EH (cell line): ENCODE results near the gene GDI1.

Source experiments
- DNase-seq: peaks from one replicate; pipeline ENCODE4 v3.0.0-alpha.2; 2015; ENCODE audit warnings: low read depth

GDI1 gene

DNA sequence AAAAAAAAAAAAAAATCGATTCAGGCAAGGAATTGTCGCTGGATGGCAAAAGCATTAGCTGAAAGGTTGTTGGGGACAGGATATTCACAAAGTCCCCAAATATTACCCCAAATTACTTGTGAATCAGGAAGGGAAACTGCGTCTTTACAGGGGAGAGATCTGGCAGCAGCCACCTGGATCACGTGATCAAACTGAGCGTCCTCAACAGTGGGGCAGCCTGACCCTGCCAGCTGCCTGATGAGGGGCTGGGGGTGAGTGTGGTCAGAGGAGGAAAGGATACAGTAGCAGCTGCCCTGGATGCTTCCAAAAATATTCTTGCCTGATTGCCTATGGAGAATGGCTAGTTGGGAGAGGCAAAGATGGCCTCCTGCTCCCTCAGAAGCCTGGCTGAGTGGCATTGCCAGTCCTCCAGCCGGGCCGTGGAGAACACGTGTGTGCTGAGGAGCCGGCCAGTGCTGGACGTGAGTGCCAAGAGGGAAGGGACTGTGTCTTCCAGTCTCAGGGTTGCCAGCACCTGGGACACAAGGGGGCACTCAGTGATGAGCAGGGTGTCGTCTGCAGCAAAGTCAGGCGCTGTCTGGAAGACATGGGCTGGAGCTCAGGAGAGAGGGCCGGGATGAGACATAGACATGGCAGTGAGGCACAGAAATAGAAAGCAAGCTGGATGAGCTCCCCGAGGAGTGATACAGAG is 45.1 kb downstream of the GDI1 start:
- DNase-seq: no peak

DNA sequence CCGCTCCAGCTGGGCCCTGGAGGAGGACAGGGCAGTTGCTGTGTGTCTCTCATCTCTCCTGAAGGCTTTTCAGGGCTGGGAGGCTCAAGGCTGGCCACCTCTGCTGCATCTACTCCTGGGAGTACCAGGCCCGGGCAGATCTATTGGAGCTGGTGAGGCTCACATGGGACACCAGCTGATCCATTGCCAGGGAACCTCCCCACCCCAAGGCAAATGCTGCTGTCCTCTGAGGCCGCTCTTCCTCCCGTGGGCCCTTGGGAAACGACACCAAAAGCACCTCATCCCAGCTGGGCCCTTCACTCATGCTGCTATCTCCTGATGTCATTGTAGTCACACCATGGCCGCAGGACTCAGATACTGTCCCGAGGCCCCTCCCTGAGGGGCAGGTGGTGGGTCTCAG is 45.8 kb downstream of the GDI1 start:
- no peak for DNase-seq

DNA sequence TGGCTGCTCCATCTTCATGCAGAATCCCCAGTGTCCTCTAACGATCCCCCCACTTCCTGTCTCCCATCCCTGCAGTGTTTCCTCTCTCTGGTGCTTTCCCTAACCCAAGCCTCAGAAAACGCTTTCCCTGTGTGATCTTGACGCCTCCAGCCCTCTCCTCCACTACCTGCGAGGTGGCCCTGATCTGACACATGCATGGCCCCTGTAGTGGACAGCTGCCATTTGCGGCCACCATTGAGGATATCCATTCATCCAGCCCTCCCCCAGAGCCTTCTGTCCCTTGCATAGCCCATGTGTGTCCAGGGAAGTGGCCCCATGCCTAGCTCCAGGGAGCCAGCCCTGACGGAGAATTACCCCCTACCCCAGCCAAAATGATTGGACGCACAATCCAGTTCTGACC is 46.4 kb downstream of the GDI1 start:
- no peak for DNase-seq

DNA sequence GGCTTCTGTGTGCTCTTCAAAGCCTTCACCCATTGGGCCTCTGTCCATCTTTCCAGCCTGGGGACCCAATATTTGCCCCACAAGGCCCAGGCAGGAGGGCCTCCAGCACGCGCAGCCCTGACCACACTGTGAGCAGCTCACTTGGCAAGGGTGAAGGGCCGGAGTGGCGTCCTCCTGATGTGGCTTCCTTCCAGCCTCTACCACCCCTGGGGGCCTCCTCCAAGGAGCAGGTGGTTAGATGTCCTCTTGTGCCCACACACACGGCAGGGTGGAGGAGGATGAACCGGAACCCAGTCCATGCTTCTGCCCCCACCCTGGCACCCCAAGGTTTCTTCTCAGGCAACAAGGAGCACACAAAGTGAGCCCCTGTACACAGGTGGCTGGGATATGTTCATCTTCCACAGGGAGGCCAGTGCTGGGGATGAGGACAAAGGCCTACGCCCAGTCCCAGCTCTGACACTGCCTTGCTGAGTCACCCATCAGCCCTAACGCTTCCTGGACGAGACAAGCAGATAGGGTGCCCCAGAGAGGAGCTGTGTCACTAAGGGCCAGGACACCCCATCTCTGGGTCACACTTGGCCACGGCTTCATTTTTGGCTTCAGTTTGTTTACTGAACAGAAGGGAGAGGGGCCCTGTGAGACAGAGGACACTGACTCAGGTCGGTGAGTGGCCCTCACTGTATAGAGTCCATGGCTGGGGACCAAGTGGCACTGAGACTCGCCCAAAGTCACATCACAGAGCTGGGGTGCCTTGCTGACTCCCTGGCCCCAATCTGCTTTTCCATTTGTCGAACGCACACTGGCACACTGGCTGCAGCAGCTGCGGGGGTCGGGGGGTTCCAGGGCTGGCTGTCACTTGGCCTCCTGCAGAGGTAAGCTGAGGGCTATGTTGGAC is 47.5 kb downstream of the GDI1 start:
- peak; percentile 48 for DNase-seq

DNA sequence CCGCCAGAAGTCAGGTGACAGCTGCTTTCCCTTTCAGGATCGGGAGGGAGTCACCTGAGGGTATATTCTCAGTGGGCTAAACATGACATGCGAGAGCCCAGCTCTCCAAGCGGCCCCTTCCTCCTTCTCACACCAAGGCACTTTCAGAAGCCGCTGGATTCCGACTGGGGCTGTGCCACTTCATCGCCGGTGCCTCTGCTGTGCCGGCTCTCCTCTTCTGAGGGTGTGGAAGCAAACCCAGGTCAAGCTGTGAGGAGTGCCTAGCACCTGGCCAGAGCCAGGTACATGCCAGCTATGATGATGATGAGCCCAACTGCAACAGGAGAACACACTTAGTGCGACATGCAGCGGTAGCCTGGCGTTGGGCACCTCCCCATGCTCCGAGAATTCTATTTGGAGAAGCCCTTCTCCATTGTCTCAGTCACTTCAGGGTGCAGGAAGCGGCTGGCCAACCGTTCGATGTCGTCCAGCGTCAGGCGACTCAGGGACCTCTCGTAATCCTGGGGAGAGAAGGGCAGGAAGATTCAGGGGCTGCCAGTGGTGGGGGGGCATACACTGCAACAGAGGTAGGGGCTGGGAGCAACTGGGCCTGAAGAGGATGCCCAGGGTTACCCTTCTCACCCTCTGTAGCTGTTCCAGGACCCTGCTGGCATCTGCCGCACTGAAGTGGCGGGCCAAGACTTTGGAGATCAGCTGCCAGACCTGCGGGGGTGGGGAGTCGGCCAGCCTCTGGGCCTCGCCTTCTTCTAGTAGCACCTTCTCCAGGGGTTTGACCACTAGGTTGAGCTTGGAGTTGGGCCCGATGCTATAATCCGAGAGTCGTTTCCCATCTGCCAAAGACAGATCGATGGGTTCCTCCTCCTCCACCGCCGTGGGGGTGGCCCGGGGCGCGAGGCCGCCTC is 48.4 kb downstream of the GDI1 start:
- no peak for DNase-seq

DNA sequence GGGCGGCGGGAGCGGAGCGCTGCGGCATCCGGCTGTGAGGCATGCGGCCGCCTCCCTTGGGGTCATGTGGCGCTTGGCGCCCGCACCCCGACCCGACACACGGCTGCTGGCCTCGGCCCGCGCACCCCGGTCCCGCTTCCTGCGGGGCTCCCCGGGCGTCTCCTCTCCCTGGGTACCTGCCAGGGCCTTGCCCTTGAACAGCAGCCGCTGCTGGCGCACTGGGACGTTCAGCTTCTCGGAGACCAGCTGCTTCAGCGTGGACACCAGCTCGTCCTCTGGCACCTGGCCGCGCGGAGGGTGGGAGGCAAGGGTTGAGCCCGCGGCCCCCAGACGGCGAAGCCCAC is 49.1 kb downstream of the GDI1 start:
- peak; percentile 24 for DNase-seq

DNA sequence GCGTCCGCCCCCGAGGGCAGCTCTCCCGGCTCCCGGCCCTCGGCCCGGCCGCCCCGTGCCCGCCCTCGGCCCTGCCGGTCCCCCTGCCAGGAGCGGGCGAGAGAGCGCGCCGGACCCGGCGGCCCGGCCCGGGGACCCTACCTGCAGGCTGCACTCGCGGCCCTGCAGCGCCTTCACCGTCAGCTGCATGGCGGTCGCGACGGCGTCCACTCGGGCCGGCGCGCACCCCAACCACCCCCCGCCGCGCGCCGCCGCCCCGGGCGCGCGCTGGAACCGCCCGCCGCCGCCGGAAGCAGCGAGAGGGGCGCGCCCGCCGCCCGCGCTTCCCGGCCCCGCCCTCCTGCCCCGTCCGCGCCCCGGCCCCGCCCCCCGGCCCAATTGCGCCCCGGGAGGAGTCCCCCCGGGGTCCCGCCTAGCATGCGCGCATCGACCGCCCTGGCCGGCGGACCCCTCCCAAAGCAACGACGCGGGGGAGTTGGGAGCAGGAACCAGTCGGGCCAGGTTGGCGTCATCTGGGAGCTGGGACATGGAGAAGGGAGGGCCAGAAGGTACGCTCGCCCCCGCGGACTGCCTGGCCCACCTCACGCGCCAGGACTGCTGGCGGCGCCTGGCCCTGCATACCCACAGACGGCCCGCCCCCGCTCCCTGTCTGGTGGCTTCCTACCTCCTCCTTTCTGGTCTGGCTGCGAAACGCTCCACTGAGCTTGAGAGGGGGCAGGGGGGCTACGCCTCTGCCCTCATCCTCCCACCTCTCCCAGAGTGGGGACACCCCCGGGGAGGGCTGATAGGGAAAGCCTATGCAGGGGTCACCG is 49.6 kb downstream of the GDI1 start, which contains the start of gene UBL4A:
Gene UBL4A (minus strand): TSS at position 220 of the 812 bp plus-strand sequence. CDS start 31 bp downstream, at position 189.
- peak; percentile 60 for DNase-seq

DNA sequence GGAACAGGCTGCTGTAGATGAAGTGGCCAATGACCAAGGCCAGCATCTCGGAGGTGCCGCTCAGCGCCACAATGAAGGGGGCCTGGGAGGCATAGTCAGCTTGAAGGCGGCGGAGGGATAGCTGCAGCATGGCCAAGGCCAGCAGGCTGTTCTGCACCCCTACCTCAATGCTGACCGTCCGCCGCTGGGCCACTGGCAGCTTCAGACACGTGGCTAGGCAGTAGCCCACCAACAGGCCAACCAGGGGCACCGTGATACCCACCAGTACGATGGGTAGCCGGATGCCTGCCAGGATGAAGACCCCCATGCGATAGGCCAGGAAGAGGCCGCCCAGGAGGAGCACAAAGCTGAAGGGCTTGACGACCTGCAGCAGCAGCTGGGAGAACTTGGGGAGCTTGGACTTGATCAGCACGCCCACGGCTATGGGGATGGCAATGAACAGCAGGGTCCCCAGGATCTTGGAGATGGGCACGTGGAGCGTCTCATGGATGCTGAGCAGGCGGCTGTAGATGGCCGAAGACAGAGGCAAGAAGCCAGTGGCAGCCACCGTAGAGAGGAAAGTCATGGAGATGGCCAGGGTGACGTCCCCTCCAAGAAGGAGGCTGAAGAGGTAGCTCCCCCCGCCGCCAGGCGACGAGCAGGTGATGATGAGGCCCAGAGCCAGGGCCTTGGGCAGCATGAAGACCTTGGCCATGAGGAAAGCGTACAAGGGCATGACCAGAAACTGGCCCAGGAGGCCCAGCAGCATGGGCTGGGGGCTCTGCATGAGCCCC is 50.8 kb downstream of the GDI1 start:
- DNase-seq: no peak

DNA sequence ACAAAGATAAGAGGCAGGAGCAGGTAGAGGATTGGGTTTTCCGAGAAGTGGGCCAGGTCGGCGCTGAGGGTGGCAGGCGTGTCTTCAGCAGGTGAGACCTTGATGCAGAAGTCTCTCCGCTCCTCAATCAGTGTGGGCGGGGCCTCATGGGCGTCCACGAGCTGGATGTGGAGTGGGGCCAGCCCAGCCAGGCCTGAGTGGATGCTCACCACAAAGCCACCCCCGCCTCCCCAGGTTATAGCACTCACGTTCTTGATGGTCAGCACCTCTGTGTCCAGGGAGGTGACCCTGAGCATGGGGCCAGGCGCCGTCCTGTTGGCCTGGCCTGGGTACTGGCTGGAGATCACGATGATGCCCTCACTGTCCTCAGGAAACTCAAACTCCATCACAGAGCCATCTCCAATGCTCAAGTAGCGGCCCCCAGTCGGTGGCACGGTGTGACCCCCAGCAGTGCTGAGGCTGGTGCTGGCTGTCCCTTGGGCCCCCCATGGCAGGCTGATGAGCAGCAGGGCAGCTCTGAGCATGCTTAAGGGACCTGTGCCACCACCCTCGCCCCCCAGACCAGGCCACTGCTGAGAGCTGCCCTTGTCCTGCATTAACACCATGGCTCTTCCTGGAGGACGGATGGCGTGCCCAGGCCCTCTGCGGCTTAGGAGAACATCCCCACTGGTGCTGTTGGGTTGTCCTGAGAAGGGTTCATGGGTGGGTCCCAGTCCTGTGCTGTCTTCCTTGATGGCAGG is 51.6 kb downstream of the GDI1 start:
- no peak for DNase-seq

DNA sequence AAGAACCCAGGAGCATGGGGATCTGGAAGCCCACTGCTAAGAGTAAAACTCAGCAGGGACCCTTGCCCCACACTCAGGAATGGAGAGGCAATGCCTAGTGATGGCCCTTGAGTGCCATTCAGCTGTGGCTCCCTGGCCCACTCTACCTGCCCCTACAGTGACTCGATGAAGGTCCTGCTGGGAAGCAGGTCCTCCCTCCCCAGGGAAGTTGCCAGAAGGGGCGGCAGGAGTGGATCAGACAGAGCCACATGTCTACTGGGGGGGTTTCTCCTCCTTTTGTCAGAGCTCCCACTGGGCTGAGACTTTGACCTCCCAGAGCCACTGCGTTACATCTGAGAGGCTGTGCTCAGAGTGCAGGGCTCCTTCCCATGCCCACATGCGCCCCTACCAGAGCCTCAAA is 52.2 kb downstream of the GDI1 start:
- no peak for DNase-seq

DNA sequence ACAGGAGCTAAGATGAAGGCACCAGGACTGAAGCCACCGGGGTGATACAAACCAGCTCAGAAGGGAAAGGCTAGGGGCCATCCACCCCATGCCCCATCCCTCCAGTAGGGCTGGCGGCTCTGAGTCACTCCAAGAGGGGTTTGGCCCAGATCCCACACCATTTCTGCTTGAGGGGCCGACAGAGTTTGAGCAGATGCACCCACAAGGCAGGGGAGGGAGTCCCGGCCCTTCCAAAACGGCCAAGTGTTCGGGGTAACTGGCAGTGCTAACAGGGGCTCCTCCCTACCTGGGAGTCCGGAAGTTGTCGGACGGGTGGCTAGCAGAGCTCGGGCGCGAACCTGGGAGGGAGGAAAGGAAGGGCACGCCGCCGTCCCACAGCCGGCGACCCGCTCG is 53.1 kb downstream of the GDI1 start:
- DNase-seq: peak; percentile 70

DNA sequence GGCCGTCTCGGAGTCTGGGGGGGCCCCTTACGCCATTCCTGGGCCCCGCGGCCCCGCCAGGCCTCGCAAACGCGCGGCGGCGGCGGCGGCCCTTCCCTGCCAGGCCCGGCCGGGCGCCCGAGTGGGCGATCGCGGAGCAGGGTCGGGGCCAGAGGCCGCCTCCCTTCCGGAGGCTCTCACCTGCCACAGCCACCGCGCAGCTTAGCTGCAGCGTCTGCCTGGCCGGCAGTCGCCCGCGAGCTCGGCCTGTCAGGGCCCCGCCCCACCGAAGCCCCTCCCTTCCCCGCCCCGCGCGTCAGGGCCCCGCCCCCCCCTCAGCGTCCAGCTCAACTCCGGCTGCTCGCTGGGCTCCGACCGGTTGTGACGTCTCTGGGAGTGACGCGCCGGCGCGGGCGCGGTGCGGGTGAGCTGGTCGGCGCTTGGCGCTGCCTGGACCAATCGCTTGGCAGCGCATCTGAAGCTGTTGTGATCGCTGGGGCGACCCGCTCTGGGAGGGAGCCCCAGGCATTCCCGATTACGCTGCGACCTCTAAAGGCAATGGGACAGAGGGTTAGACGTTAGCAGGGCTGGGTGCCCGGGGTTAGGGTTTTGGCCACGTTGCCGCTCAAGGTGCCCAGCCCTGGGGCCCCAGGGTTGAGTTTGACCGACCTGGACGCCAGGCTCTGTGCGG is 53.6 kb downstream of the GDI1 start, which contains the start of gene SLC10A3:
Gene SLC10A3 (minus strand): TSS at position 216 of the 670 bp plus-strand sequence. CDS start 1,689 bp downstream, outside the sequence.
- DNase-seq: peak; percentile 93
